Measurements from ENCODE around the gene FCHSD2. TPM values are rescaled to one million over a fixed set of nuclear protein-coding genes. Genes with fewer than 3 reads are reported as not detected.
A peak's percentile ranks its signal among the peaks of the same experiment; 100 is the strongest.

FCHSD2 gene
- total and polyA plus RNA-seq, 2 of the 13 experiments (the other 11 are each of a cell fraction or from before 2014, with no cell fraction given) = 20.5 to 24.8 TPM

DNA sequence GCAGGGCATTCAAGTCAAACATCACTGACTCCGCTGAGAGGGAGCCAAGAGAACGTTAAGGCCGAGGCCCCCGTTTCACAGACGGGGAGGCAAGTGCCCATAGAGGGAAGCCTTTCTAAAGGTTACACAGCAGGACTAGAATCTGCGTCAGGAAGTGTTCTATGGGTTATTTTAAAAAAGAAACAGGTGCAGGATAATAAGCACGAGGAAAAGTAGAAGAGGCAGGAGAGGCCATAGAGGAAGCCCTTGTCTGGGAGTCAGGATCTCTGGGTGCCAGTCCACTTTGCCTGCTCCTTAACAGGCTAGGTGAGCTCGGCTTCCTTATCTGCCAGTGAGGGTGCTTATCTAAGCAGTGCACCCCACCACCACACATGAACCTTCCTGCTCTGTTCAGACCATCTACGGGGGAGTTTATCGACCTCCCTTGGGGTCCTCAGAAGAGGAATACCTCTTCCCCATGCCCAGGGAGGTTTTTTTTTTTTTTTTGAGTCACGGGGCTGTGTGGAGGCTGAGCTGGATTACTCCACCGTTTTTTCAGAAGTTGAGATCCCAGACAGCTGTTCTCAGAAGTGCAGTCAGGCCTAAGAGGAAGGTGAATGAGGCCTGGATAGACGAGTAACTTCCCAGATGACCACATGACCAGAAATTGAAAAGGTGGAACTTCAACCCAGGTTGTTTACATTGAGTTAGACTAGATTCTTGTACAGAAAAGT lies 1.2 kb upstream of the FCHSD2 start (continued):
- TF ChIP-seq, protein P1, sequence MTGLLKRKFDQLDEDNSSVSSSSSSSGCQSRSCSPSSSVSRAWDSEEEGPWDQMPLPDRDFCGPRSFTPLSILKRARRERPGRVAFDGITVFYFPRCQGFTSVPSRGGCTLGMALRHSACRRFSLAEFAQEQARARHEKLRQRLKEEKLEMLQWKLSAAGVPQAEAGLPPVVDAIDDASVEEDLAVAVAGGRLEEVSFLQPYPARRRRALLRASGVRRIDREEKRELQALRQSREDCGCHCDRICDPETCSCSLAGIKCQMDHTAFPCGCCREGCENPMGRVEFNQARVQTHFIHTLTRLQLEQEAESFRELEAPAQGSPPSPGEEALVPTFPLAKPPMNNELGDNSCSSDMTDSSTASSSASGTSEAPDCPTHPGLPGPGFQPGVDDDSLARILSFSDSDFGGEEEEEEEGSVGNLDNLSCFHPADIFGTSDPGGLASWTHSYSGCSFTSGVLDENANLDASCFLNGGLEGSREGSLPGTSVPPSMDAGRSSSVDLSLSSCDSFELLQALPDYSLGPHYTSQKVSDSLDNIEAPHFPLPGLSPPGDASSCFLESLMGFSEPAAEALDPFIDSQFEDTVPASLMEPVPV (CRISPR knock-in tag; IDR thresholded peaks at IDR 0.05) = no peak
- TF ChIP-seq ZNF75D (CRISPR knock-in tag; IDR thresholded peaks at IDR 0.05; ENCODE audit: borderline replicate concordance) (no peak), HNRNPH1 (optimal IDR thresholded peaks at IDR 0.05; ENCODE audit: low read depth, low read length) (no peak), SIN3A (IDR thresholded peaks at IDR 0.05; ENCODE audit: borderline replicate concordance, low read depth, low read length) (0 out of 2 replicates have a peak, but pooled peaks have one; percentile 5), ZC3H4 (CRISPR knock-in tag; IDR thresholded peaks at IDR 0.05; ENCODE audit: borderline replicate concordance) (peak; percentile 53; the same call in 1 of the 2 replicates), ZBTB20 (CRISPR knock-in tag; IDR thresholded peaks at IDR 0.05; ENCODE audit: borderline replicate concordance, low read depth) (no peak), ZNF672 (CRISPR knock-in tag; IDR thresholded peaks at IDR 0.05) (no peak), NFYC (CRISPR knock-in tag; IDR thresholded peaks at IDR 0.05) (no peak), IRF2 (CRISPR knock-in tag; IDR thresholded peaks at IDR 0.05) (no peak; the same call in 1 of the 2 replicates), TCF7L2 (IDR thresholded peaks at IDR 0.05; ENCODE audit: low read depth, low read length) (no peak), SUZ12 (IDR thresholded peaks at IDR 0.05; ENCODE audit: low read depth, low read length) (no peak), ZNF660 (CRISPR knock-in tag; IDR thresholded peaks at IDR 0.05; ENCODE audit: borderline replicate concordance, low read depth) (no peak), MTA1 (CRISPR knock-in tag; IDR thresholded peaks at IDR 0.05; ENCODE audit: borderline replicate concordance) (no peak), ZNF3 (CRISPR knock-in tag; IDR thresholded peaks at IDR 0.05) (no peak), ELF1 (CRISPR knock-in tag; IDR thresholded peaks at IDR 0.05) (0 out of 2 replicates have a peak, but pooled peaks have one; percentile 19), SAP130 (CRISPR knock-in tag; IDR thresholded peaks at IDR 0.05; ENCODE audit: low read depth) (peak; percentile 73), ZNF670 (CRISPR knock-in tag; IDR thresholded peaks at IDR 0.05; ENCODE audit: borderline replicate concordance) (no peak)
- TF ChIP-seq, protein P2, sequence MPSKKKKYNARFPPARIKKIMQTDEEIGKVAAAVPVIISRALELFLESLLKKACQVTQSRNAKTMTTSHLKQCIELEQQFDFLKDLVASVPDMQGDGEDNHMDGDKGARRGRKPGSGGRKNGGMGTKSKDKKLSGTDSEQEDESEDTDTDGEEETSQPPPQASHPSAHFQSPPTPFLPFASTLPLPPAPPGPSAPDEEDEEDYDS (CRISPR knock-in tag; IDR thresholded peaks at IDR 0.05) = peak; percentile 67; the same call in 1 of the 2 replicates
- TF ChIP-seq, protein P3, sequence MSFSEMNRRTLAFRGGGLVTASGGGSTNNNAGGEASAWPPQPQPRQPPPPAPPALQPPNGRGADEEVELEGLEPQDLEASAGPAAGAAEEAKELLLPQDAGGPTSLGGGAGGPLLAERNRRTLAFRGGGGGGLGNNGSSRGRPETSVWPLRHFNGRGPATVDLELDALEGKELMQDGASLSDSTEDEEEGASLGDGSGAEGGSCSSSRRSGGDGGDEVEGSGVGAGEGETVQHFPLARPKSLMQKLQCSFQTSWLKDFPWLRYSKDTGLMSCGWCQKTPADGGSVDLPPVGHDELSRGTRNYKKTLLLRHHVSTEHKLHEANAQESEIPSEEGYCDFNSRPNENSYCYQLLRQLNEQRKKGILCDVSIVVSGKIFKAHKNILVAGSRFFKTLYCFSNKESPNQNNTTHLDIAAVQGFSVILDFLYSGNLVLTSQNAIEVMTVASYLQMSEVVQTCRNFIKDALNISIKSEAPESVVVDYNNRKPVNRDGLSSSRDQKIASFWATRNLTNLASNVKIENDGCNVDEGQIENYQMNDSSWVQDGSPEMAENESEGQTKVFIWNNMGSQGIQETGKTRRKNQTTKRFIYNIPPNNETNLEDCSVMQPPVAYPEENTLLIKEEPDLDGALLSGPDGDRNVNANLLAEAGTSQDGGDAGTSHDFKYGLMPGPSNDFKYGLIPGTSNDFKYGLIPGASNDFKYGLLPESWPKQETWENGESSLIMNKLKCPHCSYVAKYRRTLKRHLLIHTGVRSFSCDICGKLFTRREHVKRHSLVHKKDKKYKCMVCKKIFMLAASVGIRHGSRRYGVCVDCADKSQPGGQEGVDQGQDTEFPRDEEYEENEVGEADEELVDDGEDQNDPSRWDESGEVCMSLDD (CRISPR knock-in tag; IDR thresholded peaks at IDR 0.05; ENCODE audit: borderline replicate concordance) = no peak
- TF ChIP-seq, protein P4, sequence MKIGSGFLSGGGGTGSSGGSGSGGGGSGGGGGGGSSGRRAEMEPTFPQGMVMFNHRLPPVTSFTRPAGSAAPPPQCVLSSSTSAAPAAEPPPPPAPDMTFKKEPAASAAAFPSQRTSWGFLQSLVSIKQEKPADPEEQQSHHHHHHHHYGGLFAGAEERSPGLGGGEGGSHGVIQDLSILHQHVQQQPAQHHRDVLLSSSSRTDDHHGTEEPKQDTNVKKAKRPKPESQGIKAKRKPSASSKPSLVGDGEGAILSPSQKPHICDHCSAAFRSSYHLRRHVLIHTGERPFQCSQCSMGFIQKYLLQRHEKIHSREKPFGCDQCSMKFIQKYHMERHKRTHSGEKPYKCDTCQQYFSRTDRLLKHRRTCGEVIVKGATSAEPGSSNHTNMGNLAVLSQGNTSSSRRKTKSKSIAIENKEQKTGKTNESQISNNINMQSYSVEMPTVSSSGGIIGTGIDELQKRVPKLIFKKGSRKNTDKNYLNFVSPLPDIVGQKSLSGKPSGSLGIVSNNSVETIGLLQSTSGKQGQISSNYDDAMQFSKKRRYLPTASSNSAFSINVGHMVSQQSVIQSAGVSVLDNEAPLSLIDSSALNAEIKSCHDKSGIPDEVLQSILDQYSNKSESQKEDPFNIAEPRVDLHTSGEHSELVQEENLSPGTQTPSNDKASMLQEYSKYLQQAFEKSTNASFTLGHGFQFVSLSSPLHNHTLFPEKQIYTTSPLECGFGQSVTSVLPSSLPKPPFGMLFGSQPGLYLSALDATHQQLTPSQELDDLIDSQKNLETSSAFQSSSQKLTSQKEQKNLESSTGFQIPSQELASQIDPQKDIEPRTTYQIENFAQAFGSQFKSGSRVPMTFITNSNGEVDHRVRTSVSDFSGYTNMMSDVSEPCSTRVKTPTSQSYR (CRISPR knock-in tag; IDR thresholded peaks at IDR 0.05; ENCODE audit: borderline replicate concordance) = no peak
- TF ChIP-seq, protein P5, sequence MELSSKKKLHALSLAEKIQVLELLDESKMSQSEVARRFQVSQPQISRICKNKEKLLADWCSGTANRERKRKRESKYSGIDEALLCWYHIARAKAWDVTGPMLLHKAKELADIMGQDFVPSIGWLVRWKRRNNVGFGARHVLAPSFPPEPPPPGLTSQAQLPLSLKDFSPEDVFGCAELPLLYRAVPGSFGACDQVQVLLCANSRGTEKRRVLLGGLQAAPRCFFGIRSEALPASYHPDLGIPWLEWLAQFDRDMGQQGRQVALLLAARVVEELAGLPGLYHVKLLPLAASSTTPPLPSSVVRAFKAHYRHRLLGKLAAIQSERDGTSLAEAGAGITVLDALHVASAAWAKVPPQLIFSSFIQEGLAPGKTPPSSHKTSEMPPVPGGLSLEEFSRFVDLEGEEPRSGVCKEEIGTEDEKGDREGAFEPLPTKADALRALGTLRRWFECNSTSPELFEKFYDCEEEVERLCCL (CRISPR knock-in tag; IDR thresholded peaks at IDR 0.05; ENCODE audit: borderline replicate concordance) = no peak
